Activated CD4-positive, alpha-beta T cell treated with anti-CD3 and anti-CD28 coated beads for 36 hours (primary cell): ENCODE results near the gene GCKR. TPM values are rescaled to one million over a fixed set of nuclear protein-coding genes. Genes with fewer than 3 reads are reported as not detected.
"Not testable (repeated sequence)": the region's sequence is repeated elsewhere in the genome, so short reads cannot be mapped to it uniquely, and the experiment has no call there.

Experiments
- ATAC-seq: fragments of 200-7000 bp; cut with Tn5 transposase; one replicate; pipeline ENCODE4 v1.10.0; 2021; ENCODE audit warnings: mild to moderate bottlenecking, moderate library complexity
- CTCF ChIA-PET: fragments of 350-600 bp; sonication (Branson Sonifier 250); formaldehyde crosslinking; loops from one replicate; lab custom pipeline; 2021; ENCODE audit warnings: antibody characterized with exemption; lab: Charles Lee
- POLR2A ChIA-PET: fragments of 350-600 bp; sonication (Branson Sonifier 250); formaldehyde crosslinking; loops from one replicate; lab custom pipeline; 2021; ENCODE audit warnings: antibody characterized with exemption, inconsistent platforms; lab: Charles Lee
- DNase-seq: peaks from one replicate; pipeline ENCODE4 v3.0.0-alpha.2; 2020
- H3K27ac Mint-ChIP-seq: one replicate; pipeline ENCODE4 v1.8.0; 2021; ENCODE audit warnings: mixed read lengths
- H3K27me3 Mint-ChIP-seq: one replicate; pipeline ENCODE4 v1.8.0; 2021; ENCODE audit warnings: mixed read lengths
- H3K36me3 Mint-ChIP-seq: one replicate; pipeline ENCODE4 v1.8.0; 2021; ENCODE audit warnings: low read depth, mixed read lengths
- H3K4me1 Mint-ChIP-seq: one replicate; pipeline ENCODE4 v1.8.0; 2021; ENCODE audit warnings: mixed read lengths
- H3K4me3 Mint-ChIP-seq: one replicate; pipeline ENCODE4 v1.8.0; 2021; ENCODE audit warnings: mild to moderate bottlenecking, moderate library complexity, mixed read lengths
- H3K9me3 Mint-ChIP-seq: one replicate; pipeline ENCODE4 v1.8.0; 2021; ENCODE audit warnings: low read depth, mixed read lengths
- intact Hi-C, 2 experiments: fragments of 100-400 bp; cut with DNase I in 1 of 2; cut with micrococcal nuclease in 1 of 2; formaldehyde crosslinking; loops; one replicate each; pipeline versions ENCODE4 v1.14.2 to v1.15.1; 2022 to 2024; cut with DNase I, micrococcal nuclease
- total RNA-seq, 2 experiments: library from RNA; stranded (reverse); gene quantifications; one replicate each; pipeline ENCODE4 v1.2.3, GENCODE V29; 2021

GCKR gene
- total RNA-seq, 2 experiments from 2014 or later: not detected

DNA sequence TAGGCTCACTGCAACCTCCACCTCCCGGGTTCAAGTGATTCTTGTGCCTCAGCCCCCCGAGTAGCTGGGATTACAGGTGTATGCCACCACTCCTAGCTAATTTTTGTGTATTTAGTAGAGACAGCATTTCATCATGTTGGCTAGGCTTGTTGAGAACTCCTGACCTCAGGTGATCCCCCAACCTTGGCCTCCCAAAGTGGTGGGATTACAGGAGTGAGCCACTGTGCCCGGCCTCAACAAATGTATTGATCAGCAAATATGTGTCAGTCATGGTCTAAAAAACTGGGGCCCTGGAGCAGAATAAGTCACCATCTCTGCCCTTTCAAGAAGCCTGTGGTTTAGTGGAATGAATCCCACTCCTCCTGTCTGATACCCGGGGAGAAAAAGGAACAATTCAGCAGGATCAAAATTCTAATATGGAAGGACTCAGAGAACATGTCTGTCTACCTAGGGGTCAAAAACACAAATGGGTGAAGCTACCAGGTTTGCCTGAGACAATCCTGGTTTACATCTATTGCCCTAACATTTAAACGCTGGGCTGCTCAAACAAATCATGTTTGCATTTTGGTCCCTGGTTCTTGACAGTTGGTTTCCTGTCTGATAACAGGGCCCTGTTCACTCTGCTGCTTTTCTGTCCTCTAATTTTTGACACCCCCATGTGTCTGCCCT lies 21.6 kb downstream of the GCKR start:
- no peaks in the 10 kb centered on the region for H3K36me3 Mint-ChIP-seq
- ChIA-PET CTCF (interaction anchor here (0.7 kb wide), 1 partner anchor 10 kb away, joined by 3 read pairs; no protein-coding TSS in a partner anchor), POLR2A (no interaction called here)
- no peaks in the 10 kb centered on the region for H3K4me1 Mint-ChIP-seq
- no peak overlapping the region for H3K4me3 Mint-ChIP-seq
- intact Hi-C loops: no loop called here
- DNase-seq (no peak), ATAC-seq (no peak)
- no peaks in the 10 kb centered on the region for H3K9me3 Mint-ChIP-seq
- H3K27ac Mint-ChIP-seq: no peak overlapping the region
- peaks cover 14% of the 10 kb centered on the region for H3K27me3 Mint-ChIP-seq

- peaks cover 14% of the 10 kb centered on the region for H3K27me3 Mint-ChIP-seq
These were observed 22.1 kb downstream of the GCKR start for GRCh38 chr2:27518782-27519113.

DNA sequence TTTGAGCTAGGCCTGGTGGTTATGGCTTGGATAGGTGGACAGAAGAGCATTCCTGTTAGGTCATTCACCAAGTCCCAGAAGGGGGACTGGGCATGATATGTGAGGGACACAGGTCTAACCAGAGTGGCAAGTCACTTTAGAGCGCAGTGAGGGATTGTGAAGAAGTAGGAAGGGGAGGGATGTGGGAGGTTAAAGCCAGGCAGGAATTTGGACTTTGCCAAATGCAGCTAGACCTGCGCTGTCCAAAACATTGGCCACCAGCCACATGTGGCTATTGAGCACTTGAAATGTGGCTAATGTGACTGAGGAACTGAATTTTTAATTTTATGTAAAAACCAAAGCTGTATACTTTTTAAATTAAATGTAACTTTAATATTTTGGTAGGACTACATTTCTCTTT lies 23.7 kb downstream of the GCKR start:
- H3K4me3 Mint-ChIP-seq: no peak overlapping the region
- intact Hi-C loops: no loop called here
- no peaks in the 10 kb centered on the region for H3K9me3 Mint-ChIP-seq
- H3K36me3 Mint-ChIP-seq: no peaks in the 10 kb centered on the region
- CTCF ChIA-PET: no interaction called here
- H3K27me3 Mint-ChIP-seq: peaks cover 11% of the 10 kb centered on the region
- H3K4me1 Mint-ChIP-seq: no peaks in the 10 kb centered on the region
- ATAC-seq (no peak), DNase-seq (no peak)
- POLR2A ChIA-PET: no interaction called here
- no peak overlapping the region for H3K27ac Mint-ChIP-seq

More at GRCh38 chr2:27518782-27519113, 22.1 kb downstream of the GCKR start:
- Mint-ChIP-seq H3K4me3 (no peak overlapping the region), H3K4me1 (no peaks in the 10 kb centered on the region), H3K36me3 (no peaks in the 10 kb centered on the region), H3K27ac (no peak overlapping the region), H3K9me3 (no peaks in the 10 kb centered on the region)
- DNase-seq (no peak), ATAC-seq (no peak)
- intact Hi-C loops: no loop called here
- ChIA-PET CTCF (no interaction called here), POLR2A (no interaction called here)

DNA sequence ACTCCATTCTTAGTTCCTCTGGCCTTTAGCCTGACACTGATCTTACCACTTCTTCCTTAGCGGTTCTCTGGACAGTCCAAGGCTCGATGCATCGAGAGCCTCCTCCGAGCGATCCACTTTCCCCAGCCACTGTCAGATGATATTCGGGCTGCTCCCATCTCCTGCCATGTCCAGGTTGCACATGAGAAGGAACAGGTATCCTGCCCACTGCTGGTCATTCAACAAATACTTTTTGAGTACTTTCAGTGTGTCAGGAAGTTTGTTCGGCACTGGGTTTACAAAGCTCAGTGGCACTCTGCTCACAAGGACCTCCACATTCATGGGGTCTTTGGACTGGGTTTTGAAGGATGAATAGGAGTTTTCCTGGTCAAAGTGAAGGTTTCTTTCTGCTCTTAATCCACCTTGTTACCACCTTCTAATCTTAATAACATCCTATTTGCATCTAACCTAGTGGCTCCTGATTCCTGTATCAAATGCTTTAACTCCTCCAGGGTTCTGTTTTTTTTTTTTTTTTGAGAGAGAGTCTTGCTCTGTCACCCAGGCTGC lies 25.8 kb downstream of the GCKR start:
- peaks cover 14% of the 10 kb centered on the region for H3K27me3 Mint-ChIP-seq
- H3K4me1 Mint-ChIP-seq: peaks cover 5% of the 10 kb centered on the region
- no peaks in the 10 kb centered on the region for H3K36me3 Mint-ChIP-seq
- no peak overlapping the region for H3K27ac Mint-ChIP-seq
- ATAC-seq (no peak), DNase-seq (no peak)
- H3K9me3 Mint-ChIP-seq: no peaks in the 10 kb centered on the region
- no peak overlapping the region for H3K4me3 Mint-ChIP-seq
- intact Hi-C loops: no loop called here
- ChIA-PET CTCF (interaction anchor here (0.7 kb wide), 1 partner anchor 219 kb away, joined by 3 read pairs; no protein-coding TSS in a partner anchor), POLR2A (no interaction called here)

DNA sequence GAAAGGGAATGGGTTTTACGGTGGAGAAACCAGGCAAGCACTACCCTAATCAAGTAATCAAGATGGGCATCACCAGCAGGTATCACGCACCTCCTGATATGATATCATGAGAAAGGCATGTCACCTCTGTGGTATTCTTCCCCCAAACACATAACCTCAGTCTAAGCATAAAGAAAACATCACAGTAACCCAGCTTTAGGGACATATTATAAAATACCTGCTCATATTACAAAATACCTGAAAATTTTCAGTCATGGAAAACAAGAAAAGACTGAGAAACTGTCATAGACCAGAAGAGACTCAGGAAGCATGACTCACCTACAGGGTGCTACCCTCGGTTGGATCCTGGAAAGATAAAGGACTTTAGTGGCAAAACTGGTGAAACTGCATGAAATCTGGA lies 30.5 kb downstream of the GCKR start:
- ChIA-PET POLR2A (no interaction called here), CTCF (interaction anchor here (1.4 kb wide), 1 partner anchor 21 kb away, joined by 3 read pairs; no protein-coding TSS in a partner anchor)
- H3K4me1 Mint-ChIP-seq: peaks cover 5% of the 10 kb centered on the region
- H3K27ac Mint-ChIP-seq: no peak overlapping the region
- ATAC-seq (no peak), DNase-seq (no peak)
- peaks cover 9% of the 10 kb centered on the region for H3K27me3 Mint-ChIP-seq
- H3K36me3 Mint-ChIP-seq: no peaks in the 10 kb centered on the region
- intact Hi-C loops: no loop called here
- no peak overlapping the region for H3K4me3 Mint-ChIP-seq
- H3K9me3 Mint-ChIP-seq: peaks cover 1% of the 10 kb centered on the region

- Mint-ChIP-seq H3K27ac (no peak overlapping the region), H3K4me3 (no peak overlapping the region), H3K4me1 (peaks cover 4% of the 10 kb centered on the region), H3K36me3 (no peaks in the 10 kb centered on the region), H3K9me3 (peaks cover 1% of the 10 kb centered on the region), H3K27me3 (peaks cover 6% of the 10 kb centered on the region)
- intact Hi-C loops: no loop called here
- ATAC-seq (no peak), DNase-seq (no peak)
- POLR2A ChIA-PET: no interaction called here
- CTCF ChIA-PET: interaction anchor here (0.6 kb wide), 1 partner anchor 737 kb away, joined by 3 read pairs; no protein-coding TSS in a partner anchor
These were observed 35.3 kb downstream of the GCKR start for GRCh38 chr2:27531983-27532382.

- ChIA-PET CTCF (interaction anchor here (0.6 to 1.7 kb wide), 4 partner anchors 14 to 66 kb away, joined by 3 to 5 read pairs (median 4); no protein-coding TSS in a partner anchor), POLR2A (no interaction called here)
- H3K36me3 Mint-ChIP-seq: no peaks in the 10 kb centered on the region
- H3K27ac Mint-ChIP-seq: no peak overlapping the region
- no peaks in the 10 kb centered on the region for H3K9me3 Mint-ChIP-seq
- ATAC-seq (no peak), DNase-seq (no peak)
- peaks cover 2% of the 10 kb centered on the region for H3K27me3 Mint-ChIP-seq
- intact Hi-C loops: no loop called here
- no peaks in the 10 kb centered on the region for H3K4me1 Mint-ChIP-seq
- H3K4me3 Mint-ChIP-seq: no peak overlapping the region
These were observed 40.6 kb downstream of the GCKR start for GRCh38 chr2:27537287-27537686.

- intact Hi-C loops, H3K9me3 Mint-ChIP-seq, H3K27ac Mint-ChIP-seq, CTCF ChIA-PET, POLR2A ChIA-PET, H3K27me3 Mint-ChIP-seq, H3K4me3 Mint-ChIP-seq, H3K4me1 Mint-ChIP-seq, ATAC-seq, DNase-seq, H3K36me3 Mint-ChIP-seq: not testable (repeated sequence)
These were observed 42.3 kb downstream of the GCKR start for GRCh38 chr2:27538839-27539450.

GRCh38 chr2:27539649-27540048 lies 43.0 kb downstream of the GCKR start:
- POLR2A ChIA-PET, H3K27ac Mint-ChIP-seq, H3K9me3 Mint-ChIP-seq, H3K4me1 Mint-ChIP-seq, DNase-seq, H3K27me3 Mint-ChIP-seq, H3K4me3 Mint-ChIP-seq, CTCF ChIA-PET, H3K36me3 Mint-ChIP-seq, ATAC-seq, intact Hi-C loops: not testable (repeated sequence)

DNA sequence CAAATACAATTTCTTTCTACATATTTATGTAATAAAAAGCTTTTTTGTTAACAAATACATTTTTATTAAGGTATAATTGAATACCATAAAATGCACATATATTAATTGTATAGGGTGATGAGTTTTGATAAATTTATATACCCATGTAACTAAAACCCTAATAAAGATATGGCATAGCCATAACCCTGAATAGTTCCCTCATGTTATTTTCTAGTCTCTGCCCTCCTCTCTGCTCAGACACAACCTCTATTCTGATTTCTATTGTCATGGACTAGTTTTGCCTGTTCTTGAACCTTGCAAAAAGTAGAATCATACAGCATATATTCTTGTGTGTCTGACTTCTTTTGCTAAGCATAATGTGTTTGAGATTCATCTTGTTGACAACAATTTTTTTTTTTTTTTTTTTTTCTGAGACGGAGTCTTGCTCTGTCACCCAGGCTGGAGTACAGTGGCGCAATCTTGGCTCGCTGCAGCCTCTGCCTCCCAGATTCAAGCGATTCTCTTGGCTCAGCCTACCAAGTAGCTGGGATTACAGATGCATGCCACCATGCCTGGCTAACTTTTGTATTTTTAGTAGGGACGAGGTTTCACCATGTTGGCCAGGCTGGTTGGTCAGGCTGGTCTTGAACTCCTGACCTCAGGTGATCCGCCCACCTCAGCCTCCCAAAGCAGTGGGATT lies 47.6 kb downstream of the GCKR start:
- POLR2A ChIA-PET: no interaction called here
- H3K36me3 Mint-ChIP-seq: no peaks in the 10 kb centered on the region
- ATAC-seq (no peak), DNase-seq (no peak)
- no peak overlapping the region for H3K27ac Mint-ChIP-seq
- CTCF ChIA-PET: no interaction called here
- intact Hi-C loops: no loop called here
- no peaks in the 10 kb centered on the region for H3K27me3 Mint-ChIP-seq
- no peaks in the 10 kb centered on the region for H3K4me1 Mint-ChIP-seq
- H3K4me3 Mint-ChIP-seq: no peak overlapping the region
- H3K9me3 Mint-ChIP-seq: no peaks in the 10 kb centered on the region

- CTCF ChIA-PET: no interaction called here
These were observed 48.9 kb downstream of the GCKR start for GRCh38 chr2:27545348-27546141.

More at GRCh38 chr2:27545348-27546141, 48.9 kb downstream of the GCKR start:
- Mint-ChIP-seq H3K4me1 (no peaks in the 10 kb centered on the region), H3K36me3 (no peaks in the 10 kb centered on the region), H3K9me3 (no peaks in the 10 kb centered on the region), H3K27ac (no peak overlapping the region), H3K4me3 (no peak overlapping the region), H3K27me3 (no peaks in the 10 kb centered on the region)
- POLR2A ChIA-PET: no interaction called here
- intact Hi-C loops: no loop called here
- ATAC-seq (peak; percentile 51), DNase-seq (peak; percentile 6)
